CD4-positive, alpha-beta T cell (primary cell): Measurements from ENCODE around the gene AUTS2. TPM values are rescaled to one million over a fixed set of nuclear protein-coding genes. Genes with fewer than 3 reads are reported as not detected.

Experiments
- ATAC-seq: fragments of 200-7000 bp; cut with Tn5 transposase; one replicate; pipeline ENCODE4 v1.10.0; 2022; ENCODE audit warnings: mild to moderate bottlenecking; ENCODE audit not compliant: poor library complexity
- CTCF ChIA-PET: fragments of 350-600 bp; sonication (Branson Sonifier 250); formaldehyde crosslinking; loops from one replicate; lab custom pipeline; 2021; ENCODE audit warnings: antibody characterized with exemption, inconsistent platforms; lab: Charles Lee
- POLR2A ChIA-PET: fragments of 350-600 bp; sonication (Branson Sonifier 250); formaldehyde crosslinking; loops from one replicate; lab custom pipeline; 2021; ENCODE audit warnings: antibody characterized with exemption, inconsistent platforms; lab: Charles Lee
- DNase-seq, 14 experiments: peaks; one replicate each; pipeline ENCODE4 v3.0.0-alpha.2; 2013 to 2020; ENCODE audit warnings: mixed read lengths in 2 of 14
- H3K27ac ChIP-seq, 2 donors: one replicate each; pipeline versions ENCODE4 v1.5.1 to v1.7.0; 2013; ENCODE audit warnings: low read length in 2 of 2, low read depth in 1 of 2, mild to moderate bottlenecking in 1 of 2
- H3K27me3 ChIP-seq, 2 experiments: 1 replicate in 1 of 2; 2 replicates in 1 of 2; pipeline versions ENCODE4 v1.6.1 to v1.7.0; 2013; ENCODE audit warnings: low read length in 2 of 2, control low read depth in 1 of 2, mild to moderate bottlenecking in 1 of 2, moderate library complexity in 1 of 2; ENCODE audit not compliant: insufficient read depth in 2 of 2, control insufficient read depth in 1 of 2
- H3K36me3 ChIP-seq: one replicate; pipeline ENCODE4 v1.6.1; 2013; ENCODE audit warnings: low read length, control low read depth; ENCODE audit not compliant: insufficient read depth
- H3K4me1 ChIP-seq: one replicate; pipeline ENCODE4 v1.6.1; 2013; ENCODE audit warnings: low read length, control low read depth; ENCODE audit not compliant: insufficient read depth
- H3K4me3 ChIP-seq: one replicate; pipeline ENCODE4 v1.5.1; 2013; ENCODE audit warnings: mild to moderate bottlenecking, low read length, moderate library complexity
- H3K9me3 ChIP-seq, 2 experiments: 1 replicate in 1 of 2; 2 replicates in 1 of 2; pipeline versions ENCODE4 v1.6.1 to v1.7.0; 2013; ENCODE audit warnings: low read length in 2 of 2, mild to moderate bottlenecking in 2 of 2, control low read depth in 1 of 2, moderate library complexity in 1 of 2; ENCODE audit not compliant: control insufficient read depth in 1 of 2, insufficient read depth in 1 of 2
- H3K27ac Mint-ChIP-seq: one replicate; pipeline ENCODE4 v1.8.0; 2020; ENCODE audit warnings: mixed read lengths
- H3K27me3 Mint-ChIP-seq: one replicate; pipeline ENCODE4 v1.8.0; 2021; ENCODE audit warnings: mixed read lengths
- H3K36me3 Mint-ChIP-seq: one replicate; pipeline ENCODE4 v1.8.0; 2021; ENCODE audit warnings: low read depth, mixed read lengths
- H3K4me1 Mint-ChIP-seq: one replicate; pipeline ENCODE4 v1.8.0; 2021; ENCODE audit warnings: low read depth, mixed read lengths
- H3K4me3 Mint-ChIP-seq: one replicate; pipeline ENCODE4 v1.8.0; 2020; ENCODE audit warnings: mild to moderate bottlenecking, mixed read lengths
- H3K9me3 Mint-ChIP-seq: one replicate; pipeline ENCODE4 v1.8.0; 2020; ENCODE audit warnings: mixed read lengths
- CTCF ChIP-seq: fragments of 200-600 bp; IDR thresholded peaks from one replicate; pipeline ENCODE4 v1.8.0; 2022; ENCODE audit warnings: antibody characterized with exemption, mild to moderate bottlenecking
- intact Hi-C, 2 experiments: fragments of 100-400 bp; cut with DNase I in 1 of 2; cut with micrococcal nuclease in 1 of 2; formaldehyde crosslinking; loops; one replicate each; pipeline versions ENCODE4 v1.15.1 to v1.9.0; 2023 to 2025; cut with DNase I, micrococcal nuclease
- total RNA-seq, 174 experiments: library from RNA in 2 of 174; stranded (reverse) in 2 of 174; gene quantifications; one replicate each; pipeline ENCODE4 v1.2.3 and lab custom pipeline; 2021 to 2026

Gene AUTS2
- total RNA-seq, 2 experiments from 2014 or later: 43.6 to 47.6 TPM

DNA sequence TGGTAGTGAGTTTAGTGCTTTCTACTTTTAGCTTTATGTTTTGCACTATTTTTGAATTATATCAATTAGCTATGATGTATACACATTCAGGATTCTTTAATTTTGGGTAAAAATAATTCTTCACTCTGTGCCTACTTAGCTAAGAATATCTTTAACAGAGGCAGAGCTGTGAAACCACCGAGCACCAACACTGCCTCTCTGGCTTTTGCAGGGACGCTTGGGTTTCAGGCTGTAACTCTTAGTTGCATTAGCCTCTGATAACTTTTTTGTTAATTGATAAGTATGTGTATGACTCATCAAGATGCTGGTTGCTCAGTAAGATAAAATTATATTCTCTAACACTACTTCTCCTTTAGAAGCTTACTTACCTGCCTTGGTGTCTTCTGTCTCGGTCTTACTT, 738.3 kb downstream of the AUTS2 start:
- Histone ChIP-seq H3K27me3 (no peaks in the 10 kb centered on the region), H3K36me3 (no peaks in the 10 kb centered on the region), H3K4me1 (peaks cover 5% of the 10 kb centered on the region), H3K27ac (no peak overlapping the region), H3K4me3 (no peak overlapping the region), H3K9me3 (no peaks in the 10 kb centered on the region)
- ChIA-PET CTCF (no interaction called here), POLR2A (no interaction called here)
- DNase-seq: no peak
- Mint-ChIP-seq H3K4me3 (no peak overlapping the region), H3K36me3 (no peaks in the 10 kb centered on the region), H3K27ac (no peak overlapping the region), H3K4me1 (peaks cover 17% of the 10 kb centered on the region), H3K27me3 (no peaks in the 10 kb centered on the region), H3K9me3 (no peaks in the 10 kb centered on the region)
- intact Hi-C loops: no loop called here
- TF ChIP-seq CTCF: no peak
- no peak for ATAC-seq

DNA sequence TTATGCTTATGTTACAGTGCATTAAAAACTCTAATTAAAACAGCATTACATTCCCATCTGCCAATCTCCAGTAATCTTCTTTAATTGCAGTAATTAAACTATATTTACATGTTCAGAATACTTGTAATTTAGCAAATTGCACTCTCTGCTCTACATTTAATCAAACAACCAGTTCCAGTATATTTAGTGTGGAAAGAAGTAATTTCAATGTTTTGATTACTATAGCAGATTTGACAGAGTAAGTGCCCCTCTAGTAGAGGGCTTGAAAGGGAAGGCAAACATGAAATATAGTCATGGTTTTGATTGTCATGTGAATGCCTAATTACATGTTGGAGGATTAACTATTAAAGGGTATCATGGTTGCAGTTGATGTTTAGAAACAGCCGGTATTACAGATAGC, 739.7 kb downstream of the AUTS2 start:
- Mint-ChIP-seq H3K4me3 (no peak overlapping the region), H3K4me1 (peaks cover 17% of the 10 kb centered on the region), H3K9me3 (no peaks in the 10 kb centered on the region), H3K27me3 (no peaks in the 10 kb centered on the region), H3K36me3 (no peaks in the 10 kb centered on the region), H3K27ac (no peak overlapping the region)
- intact Hi-C loops: no loop called here
- Histone ChIP-seq H3K27me3 (no peaks in the 10 kb centered on the region), H3K4me1 (peaks cover 5% of the 10 kb centered on the region), H3K36me3 (no peaks in the 10 kb centered on the region), H3K9me3 (no peaks in the 10 kb centered on the region), H3K27ac (no peak overlapping the region), H3K4me3 (no peak overlapping the region)
- DNase-seq (no peak), ATAC-seq (no peak)
- ChIA-PET POLR2A (no interaction called here), CTCF (no interaction called here)
- TF ChIP-seq CTCF: no peak

DNA sequence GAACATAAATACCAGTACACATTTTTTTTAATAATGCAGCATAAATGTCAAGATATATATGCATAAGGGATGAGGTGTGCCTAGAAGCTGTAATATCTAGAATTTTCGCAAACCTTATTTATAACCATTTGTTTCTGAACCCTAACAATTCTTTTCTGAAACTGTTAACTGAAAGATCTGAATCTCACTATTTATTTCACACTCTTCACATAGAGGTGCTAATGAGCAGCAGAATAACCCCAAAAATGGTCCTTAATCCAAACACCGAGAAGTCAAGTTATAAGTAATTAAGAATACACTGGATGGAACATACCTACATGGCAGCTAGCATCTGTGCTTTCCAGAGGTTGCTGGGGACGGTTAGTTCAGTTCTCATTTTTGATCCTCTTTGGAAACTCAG, 742.0 kb downstream of the AUTS2 start:
- CTCF ChIA-PET: no interaction called here
- Mint-ChIP-seq H3K4me1 (peaks cover 4% of the 10 kb centered on the region), H3K36me3 (no peaks in the 10 kb centered on the region), H3K9me3 (no peaks in the 10 kb centered on the region), H3K4me3 (no peak overlapping the region), H3K27ac (no peak overlapping the region), H3K27me3 (no peaks in the 10 kb centered on the region)
- intact Hi-C loops: no loop called here
- H3K27me3 ChIP-seq: no peaks in the 10 kb centered on the region
- ATAC-seq (no peak), DNase-seq (no peak)
- peaks cover 3% of the 10 kb centered on the region for H3K4me1 ChIP-seq
- no peaks in the 10 kb centered on the region for H3K9me3 ChIP-seq
- no peak overlapping the region for H3K4me3 ChIP-seq
- no peaks in the 10 kb centered on the region for H3K36me3 ChIP-seq
- POLR2A ChIA-PET: no interaction called here
- no peak overlapping the region for H3K27ac ChIP-seq
- TF ChIP-seq CTCF: no peak
